Activated naive CD8-positive, alpha-beta T cell treated with anti-CD3 and anti-CD28 coated beads, Interleukin-2, amount 50 U/mL, for 24 hours (primary cell): ENCODE data around the gene OTOP3.

Source experiments
- ATAC-seq: fragments of 150-1000 bp; cut with Tn5 transposase; one replicate; pipeline ENCODE4 v1.10.0; 2021
- DNase-seq: peaks from one replicate; pipeline ENCODE4 v3.0.0; 2021
- H3K27ac Mint-ChIP-seq: one replicate; pipeline ENCODE4 v1.8.0; 2021; ENCODE audit warnings: mild to moderate bottlenecking, mixed read lengths
- H3K27me3 Mint-ChIP-seq: one replicate; pipeline ENCODE4 v1.8.0; 2021; ENCODE audit warnings: mixed read lengths
- H3K36me3 Mint-ChIP-seq: one replicate; pipeline ENCODE4 v1.8.0; 2021; ENCODE audit warnings: low read depth, mixed read lengths
- H3K4me1 Mint-ChIP-seq: one replicate; pipeline ENCODE4 v1.8.0; 2021; ENCODE audit warnings: mixed read lengths
- H3K4me3 Mint-ChIP-seq: one replicate; pipeline ENCODE4 v1.8.0; 2021; ENCODE audit warnings: mild to moderate bottlenecking, moderate library complexity, mixed read lengths
- H3K9me3 Mint-ChIP-seq: one replicate; pipeline ENCODE4 v1.8.0; 2021; ENCODE audit warnings: mixed read lengths

OTOP3 gene

DNA sequence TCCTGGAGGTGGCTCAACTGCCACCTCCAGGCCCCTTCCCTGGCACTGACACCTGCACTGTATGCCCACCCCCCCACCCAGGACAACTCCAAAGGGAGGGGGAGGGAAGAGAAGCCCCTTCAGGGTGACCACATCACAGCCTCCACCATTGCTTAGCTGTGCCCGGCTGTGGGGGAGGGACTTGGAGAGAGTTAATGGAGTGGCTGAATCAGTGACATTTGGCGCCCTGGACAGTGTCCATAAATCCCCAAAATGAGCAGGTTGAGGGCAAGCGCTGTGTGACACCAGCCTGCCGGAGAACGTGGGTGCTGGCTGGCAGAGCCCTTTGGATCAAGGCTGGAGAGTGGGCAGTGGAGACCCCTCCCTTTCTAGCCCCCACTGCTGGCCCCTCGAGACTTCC is 13.5 kb upstream of the OTOP3 start:
- Mint-ChIP-seq H3K36me3 (no peaks in the 10 kb centered on the region), H3K27me3 (peaks cover 58% of the 10 kb centered on the region), H3K4me1 (peaks cover 6% of the 10 kb centered on the region), H3K9me3 (no peaks in the 10 kb centered on the region), H3K27ac (no peak overlapping the region), H3K4me3 (no peak overlapping the region)
- no peak for DNase-seq
- no peak for ATAC-seq

DNA sequence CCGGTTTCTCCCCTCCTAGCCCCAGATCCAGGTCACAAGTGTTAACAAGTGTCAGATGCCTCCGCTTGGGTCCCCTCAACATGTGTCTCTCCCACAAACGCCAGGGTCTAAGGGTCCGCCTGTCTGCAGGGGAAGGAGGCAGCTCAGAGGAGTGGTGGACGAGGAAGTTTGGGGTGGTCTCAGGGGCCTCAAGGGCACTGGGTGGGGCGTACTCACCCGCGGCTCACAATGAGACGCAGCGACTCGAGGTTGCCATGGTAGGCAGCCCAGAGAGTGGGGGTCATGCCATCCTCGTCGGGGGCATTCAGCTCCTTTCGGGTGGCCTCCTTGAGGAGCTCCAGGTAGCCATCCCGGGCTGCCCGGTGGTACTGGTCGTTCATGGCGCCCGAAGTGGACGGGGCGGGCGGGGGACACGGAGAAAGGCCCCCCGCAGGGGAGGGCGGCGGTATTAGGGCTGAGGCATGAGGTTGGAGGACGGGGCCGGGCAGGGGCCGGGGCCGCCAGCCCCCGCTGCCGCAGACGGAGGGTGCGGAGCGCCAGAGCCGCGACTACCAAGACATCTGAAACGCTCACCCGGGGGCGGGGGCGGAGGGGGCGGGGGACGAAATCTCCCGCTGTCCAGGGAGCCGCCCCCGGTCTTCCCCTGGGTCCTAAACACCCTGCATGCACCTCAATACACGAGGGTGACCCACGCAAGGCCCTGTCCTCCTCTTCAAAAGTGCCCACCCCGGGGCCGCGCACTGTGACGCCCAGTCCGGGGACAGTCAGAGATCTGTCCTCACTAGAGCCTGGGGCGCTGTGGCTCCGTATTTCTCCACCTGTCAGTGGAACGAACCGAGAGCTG is 12.8 kb upstream of the OTOP3 start, which contains the start of gene USH1G:
USH1G (minus strand) TSS at position 562 of the 844 bp plus-strand sequence; CDS start at position 380, 182 bp downstream.
- Mint-ChIP-seq H3K4me3 (peak within 1 kb of the TSS; percentile 42), H3K27ac (no peak within 1 kb of the TSS), H3K9me3 (no peaks in the 10 kb centered on the region), H3K27me3 (peaks cover 58% of the 10 kb centered on the region), H3K36me3 (no peaks in the 10 kb centered on the region), H3K4me1 (peaks cover 6% of the 10 kb centered on the region)
- peak; percentile 17 for ATAC-seq
- DNase-seq, result no peak

DNA sequence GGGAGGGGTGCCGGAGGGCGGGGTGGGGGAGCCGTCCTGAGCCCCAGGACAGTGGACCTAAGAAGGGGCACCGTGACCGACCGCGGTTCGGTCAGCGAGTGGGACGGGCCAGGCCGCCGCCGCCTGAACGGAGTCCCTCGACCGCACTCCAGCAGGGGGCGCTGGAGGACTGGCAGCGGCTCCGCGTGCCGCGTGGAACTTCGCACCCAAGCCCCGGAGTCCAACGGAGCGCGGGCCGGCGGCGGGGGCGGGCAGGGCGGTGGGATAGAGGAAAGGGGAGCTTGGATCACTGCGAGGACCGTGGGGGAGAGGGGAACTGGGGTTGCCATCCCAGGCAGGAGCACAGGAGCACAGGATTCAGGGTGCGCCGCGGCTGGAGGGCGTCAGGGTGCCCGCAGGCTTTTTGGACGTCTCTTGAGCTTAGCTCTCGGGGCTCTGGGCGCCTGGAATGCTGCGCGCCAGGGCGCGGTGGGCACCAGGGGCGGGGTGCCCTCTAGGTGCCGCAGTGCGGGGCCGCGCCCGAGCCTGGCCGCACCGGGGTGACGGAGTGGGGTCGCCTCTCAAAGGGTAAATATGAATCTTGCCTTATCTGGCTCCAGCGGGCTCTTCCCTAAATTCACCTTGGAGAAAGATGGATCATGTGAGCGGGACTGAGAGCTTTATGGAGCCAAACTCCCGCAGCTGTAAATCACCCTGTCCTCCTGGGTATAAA is 12.0 kb upstream of the OTOP3 start:
- Mint-ChIP-seq H3K36me3 (no peaks in the 10 kb centered on the region), H3K9me3 (no peaks in the 10 kb centered on the region), H3K4me1 (peaks cover 6% of the 10 kb centered on the region), H3K27ac (no peak overlapping the region), H3K4me3 (peak overlapping the region; percentile 42), H3K27me3 (peaks cover 61% of the 10 kb centered on the region)
- peak; percentile 42 for ATAC-seq
- DNase-seq, result peak; percentile 84

DNA sequence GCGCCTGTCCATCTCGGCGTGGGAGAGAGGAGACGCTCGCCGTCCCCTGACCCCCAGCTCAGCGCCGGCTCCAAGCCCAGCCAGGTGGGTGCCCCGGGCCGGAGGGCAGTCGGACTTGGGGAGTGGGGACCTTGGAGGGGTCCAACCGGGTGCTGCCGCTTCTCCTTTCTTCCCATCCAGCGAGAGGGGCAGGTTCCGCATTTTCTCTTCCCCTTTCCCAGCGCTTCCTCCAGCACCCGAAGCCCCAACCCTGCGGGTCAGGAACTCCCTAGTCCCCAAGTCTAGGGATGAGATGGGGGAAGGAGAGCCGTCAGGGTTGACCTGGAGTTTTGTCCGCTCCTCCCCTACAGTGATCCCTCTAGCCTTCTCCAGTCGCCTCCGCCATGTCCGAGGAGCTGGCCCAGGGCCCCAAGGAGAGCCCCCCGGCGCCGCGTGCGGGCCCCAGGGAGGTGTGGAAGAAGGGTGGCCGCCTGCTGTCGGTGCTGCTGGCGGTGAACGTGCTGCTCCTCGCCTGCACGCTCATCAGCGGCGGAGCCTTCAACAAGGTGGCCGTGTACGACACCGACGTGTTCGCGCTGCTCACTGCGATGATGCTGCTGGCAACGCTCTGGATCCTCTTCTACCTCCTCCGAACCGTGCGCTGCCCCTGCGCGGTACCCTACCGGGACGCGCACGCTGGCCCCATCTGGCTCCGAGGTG is 11.3 kb upstream of the OTOP3 start, which contains the start of gene OTOP2:
OTOP2 (plus strand) TSS at position 24 of the 699 bp plus-strand sequence; CDS start at position 384, 360 bp downstream.
- Mint-ChIP-seq H3K9me3 (no peaks in the 10 kb centered on the region), H3K4me3 (peak within 1 kb of the TSS; percentile 42), H3K27ac (no peak within 1 kb of the TSS), H3K36me3 (no peaks in the 10 kb centered on the region), H3K27me3 (peaks cover 59% of the 10 kb centered on the region), H3K4me1 (peaks cover 6% of the 10 kb centered on the region)
- DNase-seq, result no peak
- ATAC-seq, result peak; percentile 16

DNA sequence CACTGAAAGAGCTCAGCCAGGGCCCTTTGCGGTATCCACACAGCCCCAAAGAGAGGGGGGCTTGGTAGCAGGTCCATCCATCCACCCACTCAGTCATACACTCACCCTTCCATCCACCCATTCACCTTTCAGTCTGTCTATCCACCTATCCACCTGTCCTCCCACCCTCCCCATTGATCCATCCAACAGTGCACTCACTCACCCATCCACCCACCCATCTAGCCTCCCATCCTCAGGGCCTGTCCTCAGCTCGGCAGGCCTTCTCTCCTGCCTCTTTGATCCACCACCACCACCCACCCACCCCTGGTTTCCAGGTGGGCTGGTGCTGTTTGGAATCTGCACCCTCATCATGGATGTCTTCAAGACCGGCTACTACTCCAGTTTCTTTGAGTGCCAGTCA is 10.5 kb upstream of the OTOP3 start:
- ATAC-seq (no peak), DNase-seq (no peak)
- Mint-ChIP-seq H3K36me3 (no peaks in the 10 kb centered on the region), H3K4me1 (peaks cover 6% of the 10 kb centered on the region), H3K9me3 (no peaks in the 10 kb centered on the region), H3K4me3 (no peak overlapping the region), H3K27ac (no peak overlapping the region), H3K27me3 (peaks cover 59% of the 10 kb centered on the region)

DNA sequence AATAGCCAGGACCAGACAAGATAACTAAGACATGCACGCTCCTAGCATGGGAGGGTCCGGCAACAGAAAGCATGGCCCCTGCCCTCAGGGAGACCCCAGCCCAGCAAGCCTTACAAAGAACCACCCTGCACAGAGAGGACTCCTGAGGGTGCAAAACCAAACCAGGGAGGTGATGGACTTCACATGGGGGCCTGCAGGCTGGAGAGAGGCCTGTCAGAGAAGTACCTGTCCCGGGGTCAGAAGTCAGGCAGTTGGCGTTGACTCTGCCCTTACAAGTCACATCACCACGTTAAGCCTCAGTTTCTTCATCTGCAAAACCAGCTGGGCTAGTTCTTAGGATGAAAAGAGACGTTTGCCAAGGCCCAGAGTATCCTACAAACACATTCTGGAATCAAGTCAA is 6.9 kb upstream of the OTOP3 start:
- DNase-seq (no peak), ATAC-seq (no peak)
- Mint-ChIP-seq H3K4me1 (peaks cover 3% of the 10 kb centered on the region), H3K27me3 (peaks cover 54% of the 10 kb centered on the region), H3K4me3 (no peak overlapping the region), H3K36me3 (no peaks in the 10 kb centered on the region), H3K27ac (no peak overlapping the region), H3K9me3 (no peaks in the 10 kb centered on the region)

DNA sequence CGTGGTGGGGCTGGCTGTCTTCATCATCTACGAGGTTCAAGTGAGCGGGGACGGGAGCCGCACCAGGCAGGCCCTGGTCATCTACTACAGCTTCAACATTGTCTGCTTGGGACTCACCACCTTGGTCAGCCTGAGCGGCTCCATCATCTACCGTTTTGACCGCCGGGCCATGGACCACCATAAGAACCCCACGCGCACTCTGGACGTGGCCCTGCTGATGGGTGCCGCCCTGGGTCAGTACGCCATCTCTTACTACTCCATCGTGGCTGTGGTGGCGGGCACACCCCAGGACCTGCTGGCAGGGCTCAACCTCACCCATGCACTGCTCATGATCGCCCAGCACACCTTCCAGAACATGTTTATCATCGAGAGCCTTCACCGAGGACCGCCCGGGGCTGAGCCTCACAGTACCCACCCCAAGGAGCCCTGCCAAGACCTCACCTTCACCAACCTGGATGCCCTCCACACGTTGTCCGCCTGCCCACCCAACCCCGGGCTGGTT is 5.1 kb upstream of the OTOP3 start:
- ATAC-seq (no peak), DNase-seq (no peak)
- H3K4me3 Mint-ChIP-seq, result no peak overlapping the region
- no peak overlapping the region for H3K27ac Mint-ChIP-seq
- peaks cover 53% of the 10 kb centered on the region for H3K27me3 Mint-ChIP-seq
- no peaks in the 10 kb centered on the region for H3K4me1 Mint-ChIP-seq
- no peaks in the 10 kb centered on the region for H3K36me3 Mint-ChIP-seq
- H3K9me3 Mint-ChIP-seq, result no peaks in the 10 kb centered on the region

DNA sequence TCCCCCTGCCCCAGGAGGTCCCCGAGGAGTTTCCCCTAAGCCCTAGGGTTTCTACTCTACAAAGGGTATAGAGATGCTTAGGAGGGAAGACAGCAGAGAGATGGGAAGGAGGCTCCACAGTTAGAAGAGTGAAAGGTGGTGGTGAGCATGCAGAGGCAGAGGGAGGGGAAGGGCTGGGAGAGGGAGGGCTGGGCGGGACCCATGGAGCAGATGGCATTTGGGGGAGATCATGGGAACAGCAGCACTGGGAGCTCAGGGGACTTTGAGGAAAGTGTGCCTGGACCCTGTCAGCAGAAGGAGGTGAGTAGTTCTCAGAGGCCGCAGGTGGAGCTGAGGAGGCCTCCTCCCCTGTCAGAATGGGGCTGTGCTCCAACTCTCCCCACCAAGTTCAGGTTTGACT is 650 bp upstream of the OTOP3 start:
- Mint-ChIP-seq H3K36me3 (no peaks in the 10 kb centered on the region), H3K27me3 (peaks cover 68% of the 10 kb centered on the region), H3K27ac (no peak overlapping the region), H3K4me1 (peaks cover 2% of the 10 kb centered on the region), H3K4me3 (no peak overlapping the region), H3K9me3 (no peaks in the 10 kb centered on the region)
- ATAC-seq, result no peak
- DNase-seq, result no peak

DNA sequence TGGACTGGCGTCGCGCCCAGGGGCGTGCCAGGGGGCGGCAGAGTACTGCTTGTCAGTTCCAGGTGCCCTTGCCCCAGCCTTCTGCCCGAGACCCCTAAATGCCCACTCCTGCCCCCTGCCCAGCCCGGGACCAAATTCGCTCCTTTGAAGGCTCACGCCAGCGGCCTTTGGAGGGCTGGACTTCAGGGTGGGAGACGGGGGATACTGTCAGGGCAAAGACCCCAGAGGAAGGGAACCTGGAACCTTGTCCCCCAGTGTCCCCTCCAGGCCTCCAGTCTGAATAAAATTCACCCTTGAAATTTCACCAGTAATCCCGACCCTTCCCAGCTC is 737 bp downstream of the OTOP3 start:
- H3K4me1 Mint-ChIP-seq, result peaks cover 2% of the 10 kb centered on the region
- peaks cover 59% of the 10 kb centered on the region for H3K27me3 Mint-ChIP-seq
- H3K9me3 Mint-ChIP-seq, result no peaks in the 10 kb centered on the region
- DNase-seq (no peak), ATAC-seq (no peak)
- H3K4me3 Mint-ChIP-seq, result no peak overlapping the region
- no peaks in the 10 kb centered on the region for H3K36me3 Mint-ChIP-seq
- no peak overlapping the region for H3K27ac Mint-ChIP-seq

DNA sequence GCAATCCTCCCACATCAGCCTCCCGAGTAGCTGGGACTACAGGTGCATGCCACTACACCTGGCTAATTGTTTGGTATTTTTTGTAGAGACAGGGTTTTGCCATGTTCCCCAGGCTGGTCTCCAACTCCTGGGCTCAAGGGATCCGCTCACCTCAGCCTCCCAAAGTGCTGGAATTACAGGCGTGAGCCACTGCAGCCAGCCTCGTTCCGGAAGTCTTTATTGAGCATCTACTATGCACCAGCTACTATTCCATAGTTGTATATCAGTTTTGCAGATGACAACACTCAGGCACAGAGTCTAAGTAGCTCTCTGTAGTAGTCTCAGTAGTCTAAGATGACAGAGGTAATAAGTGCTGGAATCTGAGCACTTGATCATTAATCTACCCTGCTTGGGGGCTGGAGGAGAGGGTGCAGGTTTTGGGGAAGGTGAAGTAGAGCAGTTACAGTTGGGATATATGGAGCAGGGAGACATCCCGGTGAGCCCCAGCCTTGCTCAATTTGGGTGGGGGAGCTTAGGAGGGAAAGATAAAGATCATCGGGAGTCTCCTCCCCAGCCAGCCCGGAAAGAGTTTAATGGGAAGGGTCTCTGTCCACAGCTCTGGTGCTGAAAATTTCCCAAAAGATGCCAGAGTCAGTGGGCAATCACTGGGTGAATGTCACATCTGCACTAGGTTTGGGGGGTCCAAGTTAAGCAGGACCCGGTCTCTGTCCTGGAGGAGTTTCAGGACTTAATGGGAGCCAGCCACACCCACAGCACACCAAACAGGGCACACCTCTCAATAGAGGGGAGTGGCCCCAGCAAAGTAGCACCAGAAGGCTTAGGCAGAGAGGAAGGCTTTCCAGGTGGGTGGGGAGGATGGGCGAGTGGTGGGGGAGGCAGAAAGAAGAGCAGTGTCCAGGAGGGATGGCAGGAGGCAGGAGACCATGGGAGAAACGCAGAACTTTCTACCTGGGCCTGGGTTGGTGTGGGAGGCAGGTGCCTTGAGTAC is 1.7 kb downstream of the OTOP3 start:
- Mint-ChIP-seq H3K27ac (no peak overlapping the region), H3K9me3 (no peaks in the 10 kb centered on the region), H3K27me3 (peaks cover 60% of the 10 kb centered on the region), H3K4me3 (no peak overlapping the region), H3K36me3 (no peaks in the 10 kb centered on the region), H3K4me1 (peaks cover 2% of the 10 kb centered on the region)
- no peak for DNase-seq
- ATAC-seq, result no peak

DNA sequence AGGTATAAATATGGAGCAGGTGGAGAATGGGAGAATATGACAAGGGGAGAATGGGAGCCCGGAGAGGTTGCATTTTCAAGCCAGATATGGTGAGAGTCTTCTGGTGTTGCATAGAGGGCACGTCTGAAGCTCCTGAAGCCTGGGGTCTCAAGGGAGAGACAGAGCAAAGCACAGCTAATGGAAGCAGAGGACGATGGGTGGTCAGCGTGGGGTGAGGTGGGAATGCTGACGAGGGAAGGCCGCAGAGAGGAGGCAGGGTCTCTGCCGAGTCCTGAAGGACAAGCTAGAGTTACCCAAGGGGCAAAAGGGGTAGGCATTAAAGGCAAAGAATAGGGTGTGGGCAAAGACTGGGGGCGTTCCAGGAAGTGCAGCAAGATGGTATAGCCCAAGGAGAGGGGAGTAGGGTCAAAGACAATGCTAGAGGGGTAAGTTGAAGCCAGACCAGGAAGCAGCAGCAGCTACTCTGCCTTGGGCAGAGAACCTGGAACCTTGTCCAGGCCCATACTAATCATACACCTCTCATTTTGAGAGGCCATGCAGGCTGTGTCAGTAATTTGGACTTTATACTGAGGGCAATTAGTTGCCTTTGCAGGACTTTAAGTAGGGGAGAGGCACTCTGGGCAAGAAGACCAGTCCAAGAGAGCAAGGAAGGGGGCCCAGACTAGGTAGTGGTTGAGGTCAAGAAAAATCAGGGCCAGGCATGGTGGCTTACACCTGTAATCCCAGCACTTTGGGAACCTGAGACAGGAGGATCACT is 2.7 kb downstream of the OTOP3 start:
- H3K27ac Mint-ChIP-seq, result no peak overlapping the region
- no peaks in the 10 kb centered on the region for H3K9me3 Mint-ChIP-seq
- DNase-seq (no peak), ATAC-seq (no peak)
- peaks cover 2% of the 10 kb centered on the region for H3K4me1 Mint-ChIP-seq
- peaks cover 55% of the 10 kb centered on the region for H3K27me3 Mint-ChIP-seq
- H3K36me3 Mint-ChIP-seq, result no peaks in the 10 kb centered on the region
- no peak overlapping the region for H3K4me3 Mint-ChIP-seq

DNA sequence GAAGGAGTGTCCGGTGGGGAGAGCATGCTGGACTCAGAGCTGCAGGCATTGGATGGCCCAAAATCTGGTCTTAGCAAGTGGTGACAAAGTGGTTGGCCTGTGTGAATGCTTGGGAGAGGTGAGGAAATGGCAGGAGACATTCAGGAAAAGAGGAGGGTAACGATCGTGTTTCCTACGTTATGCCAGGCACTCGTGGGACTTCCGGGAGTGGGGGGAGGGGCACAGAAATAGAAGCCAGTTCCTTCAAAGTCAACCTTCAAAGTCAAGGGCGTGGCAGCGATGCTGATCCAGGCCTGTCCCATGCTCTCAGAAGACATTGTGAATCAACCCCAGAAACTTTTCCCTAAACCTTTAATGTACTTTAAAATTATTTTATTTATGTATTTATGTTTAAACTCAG is 3.8 kb downstream of the OTOP3 start:
- Mint-ChIP-seq H3K27me3 (peaks cover 48% of the 10 kb centered on the region), H3K4me1 (peaks cover 2% of the 10 kb centered on the region), H3K27ac (no peak overlapping the region), H3K36me3 (no peaks in the 10 kb centered on the region), H3K9me3 (no peaks in the 10 kb centered on the region), H3K4me3 (no peak overlapping the region)
- no peak for ATAC-seq
- DNase-seq, result no peak

DNA sequence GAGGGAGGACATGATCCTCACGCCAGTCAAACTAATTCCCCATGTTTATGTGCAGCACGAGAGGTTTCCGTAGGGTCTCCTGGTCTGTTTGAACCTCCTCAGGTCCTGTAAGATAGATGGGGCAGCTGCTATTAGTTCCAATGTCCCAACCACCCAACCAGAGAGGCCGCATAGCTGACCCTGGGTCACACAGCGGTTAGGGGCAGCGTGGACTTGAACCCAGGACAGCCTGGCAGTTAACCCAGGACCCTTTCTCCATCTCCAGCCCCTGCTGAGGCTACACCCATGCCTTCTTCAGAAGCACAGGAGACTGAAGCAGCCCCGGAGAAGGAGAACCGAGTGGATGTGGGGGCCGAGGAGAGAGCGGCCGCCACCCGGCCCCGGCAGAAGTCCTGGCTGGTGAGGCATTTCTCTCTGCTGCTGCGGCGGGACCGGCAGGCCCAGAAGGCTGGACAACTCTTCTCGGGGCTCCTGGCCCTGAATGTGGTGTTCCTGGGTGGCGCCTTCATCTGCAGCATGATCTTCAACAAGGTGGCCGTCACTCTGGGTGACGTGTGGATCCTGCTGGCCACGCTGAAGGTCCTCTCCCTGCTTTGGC is 5.5 kb downstream of the OTOP3 start:
- Mint-ChIP-seq H3K4me3 (no peak overlapping the region), H3K27me3 (peaks cover 42% of the 10 kb centered on the region), H3K27ac (no peak overlapping the region), H3K9me3 (no peaks in the 10 kb centered on the region), H3K4me1 (peaks cover 2% of the 10 kb centered on the region), H3K36me3 (no peaks in the 10 kb centered on the region)
- ATAC-seq (no peak), DNase-seq (no peak)
